ENCODE measurements around the gene GCNT3.

DNA sequence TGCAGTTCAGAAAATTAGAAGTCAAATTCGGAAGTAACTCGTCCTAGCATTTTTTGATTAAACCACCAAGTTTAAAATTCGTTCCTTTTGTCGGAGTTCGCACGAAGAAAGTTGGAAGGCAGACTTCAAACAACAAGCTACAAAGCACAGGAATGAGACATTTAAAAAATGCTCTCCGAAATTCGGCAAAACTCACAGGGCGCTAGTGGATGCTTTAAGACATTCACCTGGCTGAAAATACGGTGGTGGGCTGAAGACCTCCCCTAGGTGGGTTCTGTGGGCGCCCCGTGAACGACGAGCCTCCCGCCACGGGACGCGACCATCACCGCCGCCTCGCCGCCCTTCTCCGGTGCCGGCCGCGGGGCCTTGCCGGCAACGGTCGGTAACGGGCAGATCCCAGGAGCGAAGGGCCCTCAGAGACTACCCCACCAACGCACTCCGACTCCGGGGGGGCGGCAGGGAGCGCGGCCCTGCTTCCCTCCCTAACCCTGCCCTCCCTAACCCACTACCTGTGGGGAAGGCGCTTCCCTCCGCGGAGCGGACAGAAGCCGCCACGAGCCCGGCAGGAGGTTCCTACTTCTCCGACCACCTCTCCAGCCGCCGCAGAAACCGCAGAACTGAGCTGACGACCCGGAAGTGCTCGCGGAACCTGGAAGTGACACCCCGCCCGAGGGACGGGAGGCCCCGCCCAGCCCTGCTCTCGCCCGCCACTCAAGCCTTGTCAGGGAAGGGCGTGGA is 45.5 kb downstream of the GCNT3 start, which contains the start of gene GTF2A2:
- TF ChIP-seq, protein P1, sequence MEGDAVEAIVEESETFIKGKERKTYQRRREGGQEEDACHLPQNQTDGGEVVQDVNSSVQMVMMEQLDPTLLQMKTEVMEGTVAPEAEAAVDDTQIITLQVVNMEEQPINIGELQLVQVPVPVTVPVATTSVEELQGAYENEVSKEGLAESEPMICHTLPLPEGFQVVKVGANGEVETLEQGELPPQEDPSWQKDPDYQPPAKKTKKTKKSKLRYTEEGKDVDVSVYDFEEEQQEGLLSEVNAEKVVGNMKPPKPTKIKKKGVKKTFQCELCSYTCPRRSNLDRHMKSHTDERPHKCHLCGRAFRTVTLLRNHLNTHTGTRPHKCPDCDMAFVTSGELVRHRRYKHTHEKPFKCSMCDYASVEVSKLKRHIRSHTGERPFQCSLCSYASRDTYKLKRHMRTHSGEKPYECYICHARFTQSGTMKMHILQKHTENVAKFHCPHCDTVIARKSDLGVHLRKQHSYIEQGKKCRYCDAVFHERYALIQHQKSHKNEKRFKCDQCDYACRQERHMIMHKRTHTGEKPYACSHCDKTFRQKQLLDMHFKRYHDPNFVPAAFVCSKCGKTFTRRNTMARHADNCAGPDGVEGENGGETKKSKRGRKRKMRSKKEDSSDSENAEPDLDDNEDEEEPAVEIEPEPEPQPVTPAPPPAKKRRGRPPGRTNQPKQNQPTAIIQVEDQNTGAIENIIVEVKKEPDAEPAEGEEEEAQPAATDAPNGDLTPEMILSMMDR (IDR thresholded peaks at IDR 0.05), result no peak
- TF ChIP-seq, protein P2, sequence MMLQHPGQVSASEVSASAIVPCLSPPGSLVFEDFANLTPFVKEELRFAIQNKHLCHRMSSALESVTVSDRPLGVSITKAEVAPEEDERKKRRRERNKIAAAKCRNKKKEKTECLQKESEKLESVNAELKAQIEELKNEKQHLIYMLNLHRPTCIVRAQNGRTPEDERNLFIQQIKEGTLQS (CRISPR knock-in tag; conservative IDR thresholded peaks at IDR 0.05), result no peak
- TF ChIP-seq SP1 (CRISPR knock-in tag; conservative IDR thresholded peaks at IDR 0.05), result peak; percentile 82
- TF ChIP-seq, protein P3, sequence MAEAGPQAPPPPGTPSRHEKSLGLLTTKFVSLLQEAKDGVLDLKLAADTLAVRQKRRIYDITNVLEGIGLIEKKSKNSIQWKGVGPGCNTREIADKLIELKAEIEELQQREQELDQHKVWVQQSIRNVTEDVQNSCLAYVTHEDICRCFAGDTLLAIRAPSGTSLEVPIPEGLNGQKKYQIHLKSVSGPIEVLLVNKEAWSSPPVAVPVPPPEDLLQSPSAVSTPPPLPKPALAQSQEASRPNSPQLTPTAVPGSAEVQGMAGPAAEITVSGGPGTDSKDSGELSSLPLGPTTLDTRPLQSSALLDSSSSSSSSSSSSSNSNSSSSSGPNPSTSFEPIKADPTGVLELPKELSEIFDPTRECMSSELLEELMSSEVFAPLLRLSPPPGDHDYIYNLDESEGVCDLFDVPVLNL (CRISPR knock-in tag; IDR thresholded peaks at IDR 0.05; ENCODE audit: borderline replicate concordance, low read depth), result no peak
- TF ChIP-seq, protein P4, sequence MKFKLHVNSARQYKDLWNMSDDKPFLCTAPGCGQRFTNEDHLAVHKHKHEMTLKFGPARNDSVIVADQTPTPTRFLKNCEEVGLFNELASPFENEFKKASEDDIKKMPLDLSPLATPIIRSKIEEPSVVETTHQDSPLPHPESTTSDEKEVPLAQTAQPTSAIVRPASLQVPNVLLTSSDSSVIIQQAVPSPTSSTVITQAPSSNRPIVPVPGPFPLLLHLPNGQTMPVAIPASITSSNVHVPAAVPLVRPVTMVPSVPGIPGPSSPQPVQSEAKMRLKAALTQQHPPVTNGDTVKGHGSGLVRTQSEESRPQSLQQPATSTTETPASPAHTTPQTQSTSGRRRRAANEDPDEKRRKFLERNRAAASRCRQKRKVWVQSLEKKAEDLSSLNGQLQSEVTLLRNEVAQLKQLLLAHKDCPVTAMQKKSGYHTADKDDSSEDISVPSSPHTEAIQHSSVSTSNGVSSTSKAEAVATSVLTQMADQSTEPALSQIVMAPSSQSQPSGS (CRISPR knock-in tag; IDR thresholded peaks at IDR 0.05; ENCODE audit: borderline replicate concordance, low read depth), result no peak
- TF ChIP-seq, protein P5, sequence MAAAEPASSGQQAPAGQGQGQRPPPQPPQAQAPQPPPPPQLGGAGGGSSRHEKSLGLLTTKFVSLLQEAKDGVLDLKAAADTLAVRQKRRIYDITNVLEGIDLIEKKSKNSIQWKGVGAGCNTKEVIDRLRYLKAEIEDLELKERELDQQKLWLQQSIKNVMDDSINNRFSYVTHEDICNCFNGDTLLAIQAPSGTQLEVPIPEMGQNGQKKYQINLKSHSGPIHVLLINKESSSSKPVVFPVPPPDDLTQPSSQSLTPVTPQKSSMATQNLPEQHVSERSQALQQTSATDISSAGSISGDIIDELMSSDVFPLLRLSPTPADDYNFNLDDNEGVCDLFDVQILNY (CRISPR knock-in tag; IDR thresholded peaks at IDR 0.05), result peak; percentile 54; the same call in 1 of the 2 replicates
- no peak for TF ChIP-seq NFYB (CRISPR knock-in tag; conservative IDR thresholded peaks at IDR 0.05; ENCODE audit: low read depth)
- TF ChIP-seq SMAD4 (CRISPR knock-in tag; IDR thresholded peaks at IDR 0.05), result no peak
- TF ChIP-seq CREB1 (CRISPR knock-in tag; IDR thresholded peaks at IDR 0.05), result no peak
- TF ChIP-seq ESRRA (CRISPR knock-in tag; IDR thresholded peaks at IDR 0.05; ENCODE audit: borderline replicate concordance), result 0 out of 2 replicates have a peak, but pooled peaks have one; percentile 41
- TF ChIP-seq, protein P6, sequence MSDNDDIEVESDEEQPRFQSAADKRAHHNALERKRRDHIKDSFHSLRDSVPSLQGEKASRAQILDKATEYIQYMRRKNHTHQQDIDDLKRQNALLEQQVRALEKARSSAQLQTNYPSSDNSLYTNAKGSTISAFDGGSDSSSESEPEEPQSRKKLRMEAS (CRISPR knock-in tag; IDR thresholded peaks at IDR 0.05), result peak; percentile 73
